HUDEP-2 (cell line): ENCODE results near the gene PRDM16.

Source experiments
- DNase-seq, 76 experiments: peaks; one replicate each; lab custom pipeline; 2025; ENCODE audit not compliant: unreplicated experiment in 76 of 76; lab: John Stamatoyannopoulos, UW

Gene PRDM16

GRCh38 chr1:3137111-3138100, 68.4 kb downstream of the PRDM16 start:
- no peak for DNase-seq

GRCh38 chr1:3138623-3139151, 69.7 kb downstream of the PRDM16 start:
- DNase-seq: no peak

- no peak for DNase-seq
Observed at GRCh38 chr1:3139451-3139852, 70.4 kb downstream of the PRDM16 start.

GRCh38 chr1:3139871-3140361, 70.9 kb downstream of the PRDM16 start:
- DNase-seq: no peak

GRCh38 chr1:3140437-3140836, 71.4 kb downstream of the PRDM16 start:
- no peak for DNase-seq

GRCh38 chr1:3141129-3141528, 72.1 kb downstream of the PRDM16 start:
- no peak for DNase-seq

- no peak for DNase-seq
Observed at GRCh38 chr1:3141836-3142235, 72.8 kb downstream of the PRDM16 start.

- no peak for DNase-seq
Observed at GRCh38 chr1:3142236-3142635, 73.2 kb downstream of the PRDM16 start.

GRCh38 chr1:3142751-3143150, 73.7 kb downstream of the PRDM16 start:
- DNase-seq: no peak

- no peak for DNase-seq
Observed at GRCh38 chr1:3145532-3146325, 76.7 kb downstream of the PRDM16 start.

GRCh38 chr1:3146458-3146857, 77.5 kb downstream of the PRDM16 start:
- no peak for DNase-seq

- DNase-seq: no peak
Observed at GRCh38 chr1:3146907-3147306, 77.9 kb downstream of the PRDM16 start.

- no peak for DNase-seq
Observed at GRCh38 chr1:3148171-3148570, 79.2 kb downstream of the PRDM16 start.

GRCh38 chr1:3149277-3149676, 80.3 kb downstream of the PRDM16 start:
- no peak for DNase-seq

- no peak for DNase-seq
Observed at GRCh38 chr1:3151456-3151855, 82.5 kb downstream of the PRDM16 start.

GRCh38 chr1:3152143-3152542, 83.1 kb downstream of the PRDM16 start:
- no peak for DNase-seq

- DNase-seq: no peak
Observed at GRCh38 chr1:3153197-3153596, 84.2 kb downstream of the PRDM16 start.

- DNase-seq: no peak
Observed at GRCh38 chr1:3153902-3154795, 85.1 kb downstream of the PRDM16 start.

GRCh38 chr1:3155056-3155925, 86.3 kb downstream of the PRDM16 start:
- no peak for DNase-seq
